ENCODE measurements around the gene ROCK2. TPM values are rescaled to one million over a fixed set of nuclear protein-coding genes. Genes with fewer than 3 reads are reported as not detected.

ROCK2 gene
- total RNA-seq, 1 experiment from 2014 or later: 38.0 TPM

DNA sequence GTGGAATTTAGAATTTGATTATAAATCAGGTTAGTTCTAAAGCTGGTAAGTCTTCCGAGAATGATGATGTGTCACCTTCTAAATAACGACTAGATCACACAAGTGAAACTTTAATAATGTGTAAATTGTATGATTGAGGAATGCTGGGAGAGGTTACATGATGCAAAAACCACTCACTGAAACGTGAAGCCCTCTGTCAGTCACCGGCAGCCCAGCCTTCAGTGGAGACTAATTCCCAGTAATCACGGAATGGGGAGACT, 45.9 kb upstream of the ROCK2 start:
- H3K27me3 ChIP-seq (ENCODE audit: insufficient read depth, low read depth): no peaks in the 10 kb centered on the region
- ChIA-PET POLR2A (ENCODE audit: unreplicated experiment) (no interaction called here), CTCF (no interaction called here)
- intact Hi-C loops (cut with micrococcal nuclease; ENCODE audit: unreplicated experiment): loop anchor here (2.0 to 5.0 kb wide), 2 partner anchors 16 to 48 kb away; partner anchors contain the start of gene ROCK2
- no peak overlapping the region for H3K4me3 ChIP-seq
- no peak overlapping the region for H3K4me2 ChIP-seq
- TF ChIP-seq, protein P1, sequence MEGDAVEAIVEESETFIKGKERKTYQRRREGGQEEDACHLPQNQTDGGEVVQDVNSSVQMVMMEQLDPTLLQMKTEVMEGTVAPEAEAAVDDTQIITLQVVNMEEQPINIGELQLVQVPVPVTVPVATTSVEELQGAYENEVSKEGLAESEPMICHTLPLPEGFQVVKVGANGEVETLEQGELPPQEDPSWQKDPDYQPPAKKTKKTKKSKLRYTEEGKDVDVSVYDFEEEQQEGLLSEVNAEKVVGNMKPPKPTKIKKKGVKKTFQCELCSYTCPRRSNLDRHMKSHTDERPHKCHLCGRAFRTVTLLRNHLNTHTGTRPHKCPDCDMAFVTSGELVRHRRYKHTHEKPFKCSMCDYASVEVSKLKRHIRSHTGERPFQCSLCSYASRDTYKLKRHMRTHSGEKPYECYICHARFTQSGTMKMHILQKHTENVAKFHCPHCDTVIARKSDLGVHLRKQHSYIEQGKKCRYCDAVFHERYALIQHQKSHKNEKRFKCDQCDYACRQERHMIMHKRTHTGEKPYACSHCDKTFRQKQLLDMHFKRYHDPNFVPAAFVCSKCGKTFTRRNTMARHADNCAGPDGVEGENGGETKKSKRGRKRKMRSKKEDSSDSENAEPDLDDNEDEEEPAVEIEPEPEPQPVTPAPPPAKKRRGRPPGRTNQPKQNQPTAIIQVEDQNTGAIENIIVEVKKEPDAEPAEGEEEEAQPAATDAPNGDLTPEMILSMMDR (conservative IDR thresholded peaks at IDR 0.05): no peak
- TF ChIP-seq EZH2 (IDR thresholded peaks at IDR 0.05; ENCODE audit: low read depth): no peak
- no peak for DNase-seq
- no peaks in the 10 kb centered on the region for H3K9me3 ChIP-seq (ENCODE audit: insufficient read depth, low read depth)
- H3K27ac ChIP-seq: no peak overlapping the region
- no peaks in the 10 kb centered on the region for H3F3A ChIP-seq (ENCODE audit: insufficient read depth, low read depth)
- H2AFZ ChIP-seq: no peak overlapping the region
- no TSS peak for BruUV-seq (replicated peaks)
- H3K9me2 ChIP-seq (ENCODE audit: insufficient read depth): no peaks in the 10 kb centered on the region
- no peaks in the 10 kb centered on the region for H4K20me1 ChIP-seq (ENCODE audit: insufficient read depth)
- no peaks in the 10 kb centered on the region for H3K36me3 ChIP-seq (ENCODE audit: low read depth)
- H3K4me1 ChIP-seq (replicated peaks; ENCODE audit: insufficient read depth): no peaks in the 10 kb centered on the region
- H3K79me2 ChIP-seq (ENCODE audit: low read depth): no peaks in the 10 kb centered on the region

DNA sequence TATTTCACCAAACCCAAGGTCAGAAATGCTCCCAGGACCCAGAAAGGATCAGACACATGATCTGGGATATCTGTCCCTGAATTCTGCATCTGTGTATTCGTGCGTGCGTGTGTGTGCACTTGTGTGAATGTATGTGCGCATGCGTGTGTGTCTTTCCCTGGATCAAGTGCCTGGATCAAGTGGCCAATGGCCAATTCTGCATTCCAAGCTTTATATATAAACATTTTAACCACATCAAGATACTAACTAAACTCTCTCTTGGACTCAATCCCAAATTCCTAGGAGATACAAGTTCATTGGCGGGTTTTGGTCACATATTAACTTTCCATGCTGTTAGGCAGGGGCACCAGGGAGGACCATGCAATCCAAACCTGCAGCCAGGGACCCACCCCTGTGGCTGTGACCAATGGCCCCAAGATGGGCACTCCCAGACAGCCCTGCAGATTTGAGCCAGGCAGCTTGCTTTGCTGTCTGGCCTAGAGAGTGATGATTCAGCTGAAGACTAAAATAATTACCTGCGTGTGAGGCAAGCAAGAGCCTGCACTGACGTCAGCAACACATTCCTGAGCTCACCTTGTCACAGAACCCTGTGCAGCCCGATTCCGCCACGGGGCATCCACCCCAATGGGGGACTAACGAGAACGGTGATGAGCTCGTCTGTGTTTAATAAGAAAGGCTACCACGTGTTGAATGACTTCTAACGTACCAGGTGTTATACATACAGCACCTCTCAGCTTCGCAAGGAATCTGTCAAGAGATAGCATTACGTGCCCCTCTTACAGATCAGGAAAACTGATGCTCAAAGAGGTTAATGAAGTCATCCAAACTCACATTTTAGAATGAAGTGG, 45.3 kb upstream of the ROCK2 start:
- POLR2A ChIA-PET (ENCODE audit: unreplicated experiment): interaction anchor here (0.7 kb wide), 1 partner anchor 143 kb away, joined by 5 read pairs; no protein-coding TSS in a partner anchor
- DNase-seq: peak in 1 of 2 experiments; percentile 82
- H3K4me2 ChIP-seq: no peak overlapping the region

DNA sequence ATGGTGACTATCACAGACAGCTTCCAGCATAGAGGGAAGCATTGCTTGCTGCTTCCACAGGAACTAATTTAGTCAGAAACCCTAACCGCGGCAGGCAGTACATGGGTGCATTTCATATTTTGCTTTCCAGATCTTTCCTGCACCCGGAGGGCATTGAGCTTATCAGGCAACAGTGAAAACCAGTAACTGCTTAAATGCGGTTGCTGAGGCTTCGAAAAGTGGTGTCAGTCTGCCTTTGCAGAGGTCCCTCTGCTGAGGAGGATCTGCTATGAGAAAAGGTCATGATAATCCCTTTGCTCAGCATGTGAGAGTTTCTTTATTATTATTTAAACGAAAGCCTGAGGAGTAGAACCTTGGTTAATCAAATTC, 44.6 kb upstream of the ROCK2 start:
- no peak for DNase-seq
- Histone ChIP-seq H3K36me3 (ENCODE audit: low read depth) (no peaks in the 10 kb centered on the region), H3K9me3 (ENCODE audit: insufficient read depth, low read depth) (no peaks in the 10 kb centered on the region), H2AFZ (no peak overlapping the region), H3K4me1 (replicated peaks; ENCODE audit: insufficient read depth) (no peaks in the 10 kb centered on the region), H3K27me3 (ENCODE audit: insufficient read depth, low read depth) (no peaks in the 10 kb centered on the region), H3F3A (ENCODE audit: insufficient read depth, low read depth) (no peaks in the 10 kb centered on the region), H3K79me2 (ENCODE audit: low read depth) (no peaks in the 10 kb centered on the region), H3K27ac (no peak overlapping the region), H3K9me2 (ENCODE audit: insufficient read depth) (no peaks in the 10 kb centered on the region), H3K4me3 (no peak overlapping the region), H4K20me1 (ENCODE audit: insufficient read depth) (no peaks in the 10 kb centered on the region), H3K4me2 (no peak overlapping the region)
- no peak for TF ChIP-seq EZH2 (IDR thresholded peaks at IDR 0.05; ENCODE audit: low read depth)
- TF ChIP-seq, protein P1 (conservative IDR thresholded peaks at IDR 0.05): no peak
- ChIA-PET CTCF (interaction anchor here (1.2 kb wide), 1 partner anchor 15 kb away, joined by 4 read pairs; no protein-coding TSS in a partner anchor), POLR2A (ENCODE audit: unreplicated experiment) (no interaction called here)
- intact Hi-C loops (cut with micrococcal nuclease; ENCODE audit: unreplicated experiment): no loop called here
- no TSS peak for BruUV-seq (replicated peaks)

More for the DNA sequence above, 45.3 kb upstream of the ROCK2 start:
- no peak overlapping the region for H3K27ac ChIP-seq
- no peaks in the 10 kb centered on the region for H3K27me3 ChIP-seq (ENCODE audit: insufficient read depth, low read depth)
- H3K4me1 ChIP-seq (replicated peaks; ENCODE audit: insufficient read depth): no peaks in the 10 kb centered on the region
- H4K20me1 ChIP-seq (ENCODE audit: insufficient read depth): no peaks in the 10 kb centered on the region
- no peaks in the 10 kb centered on the region for H3K36me3 ChIP-seq (ENCODE audit: low read depth)
- no peak overlapping the region for H2AFZ ChIP-seq
- no peak overlapping the region for H3K4me3 ChIP-seq
- no TSS peak for BruUV-seq (replicated peaks)
- H3K9me2 ChIP-seq (ENCODE audit: insufficient read depth): no peaks in the 10 kb centered on the region
- H3K9me3 ChIP-seq (ENCODE audit: insufficient read depth, low read depth): no peaks in the 10 kb centered on the region
- CTCF ChIA-PET: interaction anchor here (1.2 kb wide), 1 partner anchor 15 kb away, joined by 4 read pairs; no protein-coding TSS in a partner anchor
- intact Hi-C loops (cut with micrococcal nuclease; ENCODE audit: unreplicated experiment): loop anchor here (2.0 to 5.0 kb wide), 2 partner anchors 15 to 47 kb away; partner anchors contain the start of gene ROCK2
- H3F3A ChIP-seq (ENCODE audit: insufficient read depth, low read depth): no peaks in the 10 kb centered on the region
- H3K79me2 ChIP-seq (ENCODE audit: low read depth): no peaks in the 10 kb centered on the region
- no peak for TF ChIP-seq EZH2 (IDR thresholded peaks at IDR 0.05; ENCODE audit: low read depth)
- TF ChIP-seq, protein P1 (conservative IDR thresholded peaks at IDR 0.05): no peak

Measured in PC-9 (cell line).